GM19467 (cell line): ENCODE measurements around the gene GJA1.
"Not testable (repeated sequence)": the region's sequence is repeated elsewhere in the genome, so short reads cannot be mapped to it uniquely, and the experiment has no call there.

Source experiments
- ATAC-seq: cut with Tn5 transposase; IDR thresholded peaks from one replicate; pipeline ENCODE4 v1.9.1; 2021; ENCODE audit warnings: mild to moderate bottlenecking, moderate library complexity; ENCODE audit not compliant: unreplicated experiment

The GJA1 gene

DNA sequence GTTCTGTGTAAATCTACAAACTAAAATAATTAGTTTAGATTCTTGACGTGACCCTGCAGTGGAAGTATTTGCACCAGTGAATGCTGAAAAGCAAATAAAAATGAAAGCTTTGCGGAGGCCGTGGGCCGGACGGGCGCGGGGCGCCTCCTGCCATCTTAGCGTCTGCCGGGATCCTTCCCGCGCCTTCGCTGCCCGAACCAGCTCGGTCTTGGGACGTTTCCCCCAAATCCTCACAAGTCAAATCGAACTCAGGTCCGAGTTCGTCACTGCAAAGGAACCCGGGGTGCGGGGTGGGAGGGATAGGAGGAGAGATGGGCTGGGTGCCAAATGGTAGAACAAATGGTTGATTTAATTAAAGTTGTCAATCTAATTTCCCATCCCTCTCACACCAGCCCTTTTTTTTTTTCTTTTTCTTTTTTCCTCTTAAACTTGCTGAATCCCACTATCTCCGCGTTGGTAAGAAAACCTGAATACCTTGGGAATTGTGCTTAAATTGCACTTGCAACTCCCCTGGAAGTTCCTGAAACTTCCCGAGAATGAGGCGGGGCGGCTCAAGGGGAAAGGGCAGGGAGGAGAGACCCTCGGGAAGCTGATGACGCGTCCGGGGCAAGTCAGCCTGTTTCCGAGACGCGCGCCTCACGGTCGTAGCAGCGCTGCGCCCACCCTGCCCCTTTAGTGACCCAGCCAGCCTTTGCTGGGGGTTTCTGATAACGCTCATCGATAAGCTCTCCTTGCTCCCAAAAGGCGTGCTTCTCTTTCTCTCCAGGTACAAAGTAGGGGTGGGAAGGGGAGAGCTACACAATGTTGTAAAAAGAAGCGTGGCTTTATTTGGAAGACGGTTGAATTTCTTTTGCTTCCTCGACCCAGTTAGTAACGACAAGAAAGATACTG lies 1.8 kb downstream of the GJA1 start:
- no peak for ATAC-seq

DNA sequence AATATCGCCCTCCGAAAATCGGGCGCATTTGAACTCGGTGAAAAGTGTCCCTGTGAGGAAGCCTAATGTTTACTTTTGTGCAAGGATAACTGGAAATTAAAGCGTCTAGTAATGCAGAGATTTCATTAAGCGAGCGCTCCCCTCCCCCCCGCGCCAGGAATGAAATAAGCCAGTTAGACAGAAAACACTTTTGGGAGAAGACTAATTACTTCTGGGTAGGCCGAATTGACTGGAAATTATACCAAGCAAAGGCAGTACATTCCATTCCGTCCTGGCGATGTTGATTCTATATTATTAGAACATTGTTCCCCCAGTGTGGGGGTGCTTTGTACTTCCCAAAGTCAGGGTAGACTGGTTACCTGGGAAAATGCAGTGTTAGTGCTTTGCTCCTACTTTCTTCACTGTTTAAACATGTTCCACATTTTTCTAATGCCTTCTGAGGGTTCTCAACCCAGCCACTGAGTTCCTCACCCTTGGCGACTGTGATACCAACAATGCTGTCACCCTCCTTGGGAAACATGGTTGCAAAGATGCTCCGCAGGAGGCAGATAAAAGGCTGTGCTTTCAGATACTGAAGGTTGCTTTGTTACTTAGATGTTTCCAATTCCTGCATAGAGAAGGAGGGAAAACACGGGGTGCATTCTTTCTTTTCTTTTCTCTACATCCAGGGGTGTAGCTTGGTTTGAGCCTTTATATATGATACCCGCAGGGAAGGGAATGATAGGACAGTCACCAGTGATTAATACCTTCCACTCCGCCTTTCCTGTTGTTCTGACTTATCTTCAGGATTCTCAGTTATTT lies 2.6 kb downstream of the GJA1 start:
- ATAC-seq = no peak

DNA sequence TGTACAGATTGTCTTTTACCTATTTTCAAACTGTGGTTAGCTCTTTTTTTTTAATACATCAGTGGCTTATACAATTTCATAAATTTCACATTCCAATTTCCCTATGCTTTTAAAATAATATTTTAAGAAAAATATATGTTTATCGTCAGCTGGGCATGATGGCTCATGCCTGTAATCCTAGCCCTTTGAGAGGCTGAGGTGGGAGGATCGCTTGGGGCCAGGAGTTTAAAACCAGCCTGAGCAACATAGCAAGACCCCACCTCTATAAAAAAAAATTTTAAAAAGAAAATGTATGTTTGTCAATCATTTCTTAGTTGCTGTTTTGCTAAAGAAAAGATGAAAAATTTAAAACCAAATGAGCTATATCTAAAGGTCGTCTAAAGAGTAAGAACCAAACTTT lies 3.4 kb downstream of the GJA1 start:
- ATAC-seq = no peak

DNA sequence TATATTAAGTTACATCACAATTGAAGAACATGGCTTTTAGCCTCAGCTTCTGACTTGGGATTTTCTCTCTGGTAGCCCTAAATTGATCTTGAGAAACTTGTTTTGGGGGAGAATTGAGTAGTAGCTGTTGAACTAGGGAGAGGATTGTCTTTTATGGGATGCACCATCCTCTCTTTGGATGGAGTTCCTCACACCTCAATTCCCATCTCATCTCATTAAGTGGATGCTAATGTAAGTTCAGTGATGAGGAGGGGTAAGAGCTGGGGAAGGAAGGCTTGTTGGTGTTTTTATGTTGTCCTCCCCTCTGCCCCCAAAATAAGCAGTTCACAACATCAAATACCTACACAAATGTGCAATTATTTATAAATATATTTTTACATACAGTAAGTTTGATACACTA lies 4.0 kb downstream of the GJA1 start:
- ATAC-seq = no peak

DNA sequence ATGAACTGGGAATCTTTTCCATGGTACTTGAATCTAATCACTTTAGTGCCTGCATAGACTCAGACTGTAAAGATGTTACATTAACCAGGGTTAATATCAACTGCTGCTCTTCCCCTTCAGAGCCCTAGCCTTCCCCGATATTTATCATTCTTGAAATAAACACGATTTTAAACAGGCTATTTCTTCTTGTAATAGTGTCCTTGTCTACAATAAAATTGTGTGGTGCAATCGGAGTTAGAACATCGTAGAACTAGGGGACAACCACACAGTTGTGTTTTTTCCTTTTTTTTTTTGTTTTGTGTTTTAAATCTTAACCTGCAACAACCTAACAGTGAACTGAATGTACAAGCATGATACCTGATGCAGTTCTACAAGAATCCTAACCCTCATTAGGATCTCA lies 4.5 kb downstream of the GJA1 start:
- no peak for ATAC-seq

GRCh38 chr6:121441477-121441876 lies 6.0 kb downstream of the GJA1 start:
- ATAC-seq = no peak

DNA sequence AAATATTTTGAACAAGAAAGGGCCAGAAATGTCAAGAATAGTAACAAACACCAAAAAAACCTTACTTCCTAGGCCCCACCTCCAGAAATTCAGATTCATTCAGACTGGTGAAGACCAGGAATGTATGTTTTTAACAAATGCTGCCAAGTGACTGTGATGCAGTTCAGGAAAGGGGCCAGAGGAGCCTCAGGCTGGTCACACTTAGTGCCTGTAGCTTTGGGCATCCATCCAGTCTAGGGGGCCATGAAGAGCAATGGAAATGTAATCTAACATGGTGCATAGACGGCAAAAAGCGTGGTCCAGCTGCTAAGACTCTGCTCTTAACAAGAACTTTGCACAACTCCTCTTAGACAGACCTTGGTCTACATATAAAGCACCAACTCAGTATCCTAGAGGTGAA lies 7.1 kb downstream of the GJA1 start:
- ATAC-seq = no peak

GRCh38 chr6:121443971-121444541 lies 8.6 kb downstream of the GJA1 start:
- ATAC-seq = no peak

- ATAC-seq = not testable (repeated sequence)
These were observed 11.3 kb downstream of the GJA1 start for GRCh38 chr6:121446705-121447104.

DNA sequence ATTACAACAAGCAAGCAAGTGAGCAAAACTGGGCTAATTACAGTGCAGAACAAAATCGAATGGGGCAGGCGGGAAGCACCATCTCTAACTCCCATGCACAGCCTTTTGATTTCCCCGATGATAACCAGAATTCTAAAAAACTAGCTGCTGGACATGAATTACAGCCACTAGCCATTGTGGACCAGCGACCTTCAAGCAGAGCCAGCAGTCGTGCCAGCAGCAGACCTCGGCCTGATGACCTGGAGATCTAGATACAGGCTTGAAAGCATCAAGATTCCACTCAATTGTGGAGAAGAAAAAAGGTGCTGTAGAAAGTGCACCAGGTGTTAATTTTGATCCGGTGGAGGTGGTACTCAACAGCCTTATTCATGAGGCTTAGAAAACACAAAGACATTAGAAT lies 12.3 kb downstream of the GJA1 start:
- not testable (repeated sequence) for ATAC-seq

DNA sequence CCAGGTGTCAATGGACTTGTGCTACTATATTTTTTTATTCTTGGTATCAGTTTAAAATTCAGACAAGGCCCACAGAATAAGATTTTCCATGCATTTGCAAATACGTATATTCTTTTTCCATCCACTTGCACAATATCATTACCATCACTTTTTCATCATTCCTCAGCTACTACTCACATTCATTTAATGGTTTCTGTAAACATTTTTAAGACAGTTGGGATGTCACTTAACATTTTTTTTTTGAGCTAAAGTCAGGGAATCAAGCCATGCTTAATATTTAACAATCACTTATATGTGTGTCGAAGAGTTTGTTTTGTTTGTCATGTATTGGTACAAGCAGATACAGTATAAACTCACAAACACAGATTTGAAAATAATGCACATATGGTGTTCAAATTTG lies 13.1 kb downstream of the GJA1 start:
- ATAC-seq = not testable (repeated sequence)

- ATAC-seq = no peak
These were observed 13.9 kb downstream of the GJA1 start for GRCh38 chr6:121449331-121449730.

GRCh38 chr6:121450242-121450641 lies 14.8 kb downstream of the GJA1 start:
- ATAC-seq = no peak

DNA sequence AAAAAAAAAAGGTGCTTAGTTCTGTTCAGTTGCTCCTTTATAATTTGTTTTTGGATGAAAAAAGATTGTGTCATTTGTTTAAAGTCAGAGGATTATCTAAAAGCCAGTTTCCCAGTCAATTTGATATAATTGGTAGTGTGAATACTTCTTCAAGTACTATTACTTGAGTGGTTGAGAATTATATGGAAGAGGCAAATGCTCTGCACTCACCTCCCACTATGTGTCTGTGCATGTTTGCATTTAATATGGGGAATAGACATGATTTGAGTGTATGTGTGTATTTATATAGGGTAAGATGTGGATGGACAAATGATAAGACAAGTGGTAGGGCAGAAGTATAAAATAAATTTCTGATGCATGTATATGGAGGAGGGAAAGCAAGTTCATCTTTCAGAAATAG lies 15.8 kb downstream of the GJA1 start:
- no peak for ATAC-seq

- ATAC-seq = no peak
These were observed 17.7 kb downstream of the GJA1 start for GRCh38 chr6:121453191-121453590.

- no peak for ATAC-seq
These were observed 24.7 kb downstream of the GJA1 start for GRCh38 chr6:121460170-121460569.

DNA sequence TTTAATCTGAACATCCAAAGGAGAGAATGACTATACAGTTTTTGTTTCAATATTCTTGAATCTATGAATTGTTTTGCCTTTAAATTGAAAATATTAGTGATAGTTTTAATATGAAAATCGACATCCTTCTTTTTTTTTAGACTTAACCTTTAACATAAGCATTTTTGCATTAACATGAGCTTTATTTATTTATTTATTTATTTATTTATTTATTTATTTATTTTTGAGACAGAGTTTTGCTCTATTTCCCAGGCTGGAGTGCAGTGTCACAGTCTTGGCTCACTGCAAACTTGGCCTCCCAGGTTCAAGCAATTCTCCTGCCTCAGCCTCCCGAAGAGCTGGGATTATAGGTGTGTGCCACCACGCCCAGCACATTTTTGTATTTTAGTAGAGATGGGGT lies 27.6 kb downstream of the GJA1 start:
- ATAC-seq = no peak

GRCh38 chr6:121465101-121465500 lies 29.7 kb downstream of the GJA1 start:
- no peak for ATAC-seq

GRCh38 chr6:121479486-121480098 lies 44.1 kb downstream of the GJA1 start:
- no peak for ATAC-seq

DNA sequence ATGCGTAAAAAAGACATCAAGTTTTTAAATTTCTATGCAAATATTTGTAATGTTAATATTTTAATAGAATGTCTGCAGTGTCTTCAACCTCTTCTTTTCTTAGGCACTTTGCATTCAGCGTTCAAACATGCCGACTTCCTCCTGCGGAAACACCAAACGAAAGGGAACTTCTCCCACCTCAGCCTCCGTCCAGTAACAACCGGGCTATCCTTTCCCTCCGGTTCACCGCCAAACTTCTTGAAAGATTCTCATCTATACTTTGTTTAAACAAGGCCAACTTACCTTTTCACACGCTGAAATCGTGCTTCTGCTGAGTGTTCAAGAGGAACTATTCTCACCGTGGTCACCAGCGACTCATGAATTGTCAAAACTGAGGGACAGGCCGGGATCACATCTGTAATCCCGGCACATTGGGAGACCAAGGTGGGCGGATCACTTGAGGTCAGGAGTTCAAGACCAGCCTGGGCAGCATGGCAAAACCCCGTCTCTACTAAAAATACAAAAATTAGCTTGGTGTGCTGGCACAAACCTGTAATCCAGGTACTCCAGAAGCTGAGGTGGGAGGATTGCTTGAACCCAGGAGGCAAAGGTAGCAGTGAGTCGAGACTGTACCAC lies 44.8 kb downstream of the GJA1 start:
- no peak for ATAC-seq
